Stimulated activated naive CD4-positive, alpha-beta T cell treated with Interleukin-2 at 50 U/mL for 16 hours (primary cell): ENCODE data around the gene CHEK1.
"Not testable (repeated sequence)": the region's sequence is repeated elsewhere in the genome, so short reads cannot be mapped to it uniquely, and the experiment has no call there.

Experiments used
- DNase-seq: peaks from one replicate; lab custom pipeline; 2025; lab: John Stamatoyannopoulos, UW

Gene CHEK1

DNA sequence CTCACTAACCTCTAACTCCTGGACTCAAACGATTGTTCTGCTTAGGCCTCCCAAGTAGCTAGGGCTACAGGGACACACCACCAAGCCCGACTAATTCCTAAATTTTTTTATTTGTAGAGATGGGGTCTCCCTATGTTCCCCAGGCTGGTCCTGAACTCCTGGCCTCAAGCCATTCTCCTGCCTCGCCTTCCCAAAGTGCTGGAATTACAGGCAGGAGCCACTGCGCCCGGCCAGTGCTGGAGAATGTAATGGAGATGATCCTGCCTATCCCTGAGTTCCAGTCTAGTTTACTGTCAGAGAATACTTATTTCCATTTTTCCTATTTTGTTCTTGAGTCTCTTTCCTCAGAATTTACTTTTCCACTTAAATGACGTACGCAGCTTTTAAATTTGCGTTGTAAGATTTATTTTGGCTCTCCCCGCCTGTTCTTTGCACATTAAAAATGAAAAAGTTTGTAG, at the start of gene CHEK1:
Gene CHEK1, plus strand, starts transcription at position 408 of the 458 bp plus-strand sequence. CDS start 1,606 bp downstream, outside the sequence.
- no peak for DNase-seq

DNA sequence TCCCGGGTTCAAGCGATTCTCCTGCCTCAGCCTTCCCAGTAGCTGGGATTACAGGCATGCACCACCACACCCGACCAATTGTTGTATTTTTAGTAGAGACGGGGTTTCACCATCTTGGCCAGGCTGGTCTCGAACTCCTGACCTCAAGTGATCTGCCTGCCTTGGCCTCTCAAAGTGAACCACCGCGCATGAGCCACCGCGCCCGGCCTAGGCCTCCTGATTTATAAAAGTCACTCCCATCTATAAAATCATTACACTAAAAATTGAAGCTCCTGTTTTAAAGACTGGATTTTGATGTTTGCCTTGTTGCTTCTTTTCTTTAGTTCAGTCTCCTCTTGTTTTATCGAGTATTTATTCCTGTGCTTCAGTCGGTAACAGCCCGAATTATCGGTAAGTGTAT, 47.8 kb upstream of the CHEK1 start:
- not testable (repeated sequence) for DNase-seq

DNA sequence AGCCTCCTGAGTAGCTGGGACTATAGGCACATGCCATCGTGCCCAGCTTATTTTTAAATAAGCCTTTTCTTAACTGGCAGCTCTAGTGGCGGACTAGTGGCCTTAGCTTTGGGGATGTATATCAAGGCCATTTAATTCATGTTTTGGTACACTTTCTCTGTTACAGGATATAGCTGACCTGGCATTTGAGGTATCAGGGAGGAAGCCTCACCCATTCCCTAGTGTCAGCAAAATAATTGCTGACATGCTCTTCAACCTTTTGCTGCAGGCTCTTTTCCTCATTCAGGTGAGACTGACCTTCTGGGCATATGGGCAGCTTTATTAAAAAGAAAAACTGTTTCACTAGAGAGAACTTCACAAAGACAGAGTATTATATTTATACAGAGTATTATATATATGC, 46.2 kb upstream of the CHEK1 start:
- DNase-seq: no peak

GRCh38 chr11:125579811-125580210, 45.2 kb upstream of the CHEK1 start:
- DNase-seq: no peak

- no peak for DNase-seq
These were observed 41.5 kb upstream of the CHEK1 start for GRCh38 chr11:125583496-125583895.

GRCh38 chr11:125585487-125585886, 39.5 kb upstream of the CHEK1 start:
- no peak for DNase-seq

DNA sequence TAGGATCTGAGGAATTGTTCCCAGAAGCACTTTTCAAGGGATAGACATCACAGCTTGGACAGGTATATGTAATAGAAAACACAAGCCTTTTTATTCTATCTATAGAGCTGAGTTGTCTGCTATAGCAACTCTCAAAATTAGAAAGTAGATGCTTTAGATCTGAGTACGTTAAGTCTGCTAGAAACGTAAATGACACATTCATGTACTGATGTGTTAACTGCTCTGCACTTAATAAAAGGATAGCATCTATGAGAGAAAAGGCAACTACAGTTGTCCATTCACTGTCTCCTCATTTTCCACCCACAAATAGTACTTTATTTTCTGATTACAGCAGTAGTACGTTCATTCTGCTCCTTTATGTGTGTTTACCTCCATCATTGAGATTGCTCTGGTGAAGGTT, 38.3 kb upstream of the CHEK1 start:
- no peak for DNase-seq

- DNase-seq: no peak
These were observed 37.5 kb upstream of the CHEK1 start for GRCh38 chr11:125587480-125587879.

GRCh38 chr11:125588505-125588904, 36.5 kb upstream of the CHEK1 start:
- no peak for DNase-seq

DNA sequence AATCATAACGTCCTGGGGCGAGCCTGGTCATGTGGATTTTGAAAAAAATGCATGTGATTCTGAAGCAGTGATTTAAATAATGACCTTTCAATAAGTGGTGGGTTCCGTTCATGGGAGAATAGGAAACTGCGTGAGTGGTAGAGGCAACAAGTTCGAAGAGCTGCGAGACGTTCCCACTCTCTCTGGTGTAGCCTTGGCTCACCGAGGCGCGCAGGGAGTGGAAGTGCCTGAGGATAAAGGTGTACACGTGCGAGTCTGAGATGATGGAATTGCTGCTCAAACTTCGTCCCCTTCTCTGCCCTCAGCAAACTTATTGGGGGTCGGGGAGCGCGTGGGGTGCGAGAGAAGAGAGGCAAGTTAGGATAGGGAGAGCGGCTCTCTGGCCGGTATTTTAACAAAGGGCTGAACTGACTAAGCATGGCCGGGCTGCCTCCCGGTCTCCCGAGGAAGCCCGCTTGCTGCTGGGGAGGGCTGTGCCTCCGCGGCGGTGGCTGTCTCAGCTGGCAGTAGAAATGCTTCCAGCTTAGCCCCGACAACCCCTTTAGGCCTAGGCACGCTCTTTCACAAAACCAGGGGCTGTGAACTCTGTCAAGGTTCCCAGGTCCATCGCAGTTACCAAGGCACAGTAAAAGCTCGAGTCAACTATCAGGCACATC, 33.2 kb upstream of the CHEK1 start:
- peak; percentile 34 for DNase-seq

DNA sequence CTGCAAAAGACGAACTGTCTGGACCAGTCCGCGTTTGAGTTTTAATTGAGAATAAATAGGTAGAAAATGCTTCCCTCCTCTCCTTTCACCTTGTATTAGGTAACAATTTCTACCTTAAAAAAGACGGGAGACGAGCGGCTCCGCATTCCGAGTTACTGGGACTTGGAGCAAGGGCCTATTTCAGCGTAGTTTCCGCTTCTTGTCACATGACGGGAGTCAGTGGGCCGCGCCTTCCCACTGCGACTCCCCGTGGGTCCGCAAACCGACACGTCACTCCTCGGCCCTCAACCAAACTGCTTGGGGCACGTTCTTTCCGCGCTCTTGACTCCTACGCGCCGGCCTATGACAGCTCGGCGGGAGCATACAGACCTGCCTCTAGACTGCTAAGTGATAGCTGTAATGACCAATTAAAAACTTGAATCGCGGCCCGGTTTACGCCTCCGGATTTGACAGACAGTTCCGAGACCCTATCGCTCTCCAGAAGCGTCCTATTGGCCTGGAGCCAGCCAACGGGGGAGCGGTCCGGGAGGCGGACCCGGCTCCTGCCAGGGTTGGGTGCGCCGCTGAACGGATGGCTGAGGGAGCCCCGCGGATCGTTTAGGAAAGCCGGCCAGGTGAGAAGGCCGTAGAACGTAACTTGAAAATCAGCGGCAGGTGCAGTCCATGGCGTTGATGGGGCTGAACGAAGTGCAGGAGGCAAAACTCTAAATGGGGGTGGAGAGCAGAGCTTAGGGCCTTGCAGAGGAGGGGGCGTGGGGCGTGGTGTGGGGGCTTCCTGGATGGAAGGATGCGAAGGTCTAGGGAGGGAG, 32.5 kb upstream of the CHEK1 start, which contains the start of gene STT3A:
Gene STT3A, plus strand, starts transcription at position 548 of the 809 bp plus-strand sequence. CDS start 3,064 bp downstream, outside the sequence.
- peak; percentile 98 for DNase-seq

GRCh38 chr11:125593114-125593820, 31.7 kb upstream of the CHEK1 start:
- DNase-seq: no peak

DNA sequence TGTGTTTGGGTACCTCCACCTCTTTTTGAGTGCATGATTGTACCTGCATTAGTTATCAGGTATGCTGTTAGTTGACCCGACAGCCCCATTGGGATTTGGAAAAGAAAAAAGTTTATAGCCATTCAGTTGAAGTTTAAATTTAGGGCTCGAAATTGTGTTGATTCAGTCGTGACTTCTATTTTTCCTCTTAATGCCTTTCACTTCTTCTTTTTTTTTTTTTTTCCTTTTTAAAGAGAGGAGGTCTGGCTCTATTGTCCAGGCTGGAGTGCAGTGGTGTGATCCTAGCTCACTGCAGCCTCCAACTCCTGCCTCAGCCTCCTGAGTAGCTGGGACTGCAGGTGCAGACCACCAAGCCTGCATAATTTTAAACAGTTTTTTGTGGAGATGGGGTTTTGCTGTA, 30.0 kb upstream of the CHEK1 start:
- no peak for DNase-seq

- DNase-seq: no peak
These were observed 24.3 kb upstream of the CHEK1 start for GRCh38 chr11:125600663-125601062.

DNA sequence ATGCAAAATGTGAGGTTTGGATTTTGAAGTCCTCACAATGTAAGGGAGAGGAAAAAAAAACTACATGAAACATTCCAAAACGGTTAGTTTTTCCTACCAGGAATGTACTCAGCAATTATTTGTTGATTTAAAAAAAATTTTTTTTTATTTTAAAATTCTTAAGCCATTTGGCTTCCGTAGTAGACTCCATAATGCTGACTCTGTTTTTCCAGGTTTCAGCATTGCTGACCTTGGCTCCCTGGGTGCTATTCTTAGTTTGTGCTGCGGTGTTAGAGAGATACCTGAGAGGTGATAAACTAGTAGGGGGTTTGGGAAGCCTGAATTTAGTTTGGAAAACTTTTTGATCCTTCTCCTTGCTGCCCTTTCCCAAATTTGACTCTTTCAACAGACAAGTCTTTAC, 21.8 kb upstream of the CHEK1 start:
- no peak for DNase-seq

GRCh38 chr11:125605417-125605816, 19.5 kb upstream of the CHEK1 start:
- DNase-seq: no peak

GRCh38 chr11:125609545-125609944, 15.4 kb upstream of the CHEK1 start:
- DNase-seq: no peak

GRCh38 chr11:125618383-125618782, 6.6 kb upstream of the CHEK1 start:
- DNase-seq: no peak

GRCh38 chr11:125621995-125622394, 3.0 kb upstream of the CHEK1 start:
- DNase-seq: no peak

GRCh38 chr11:125623064-125623463, 1.9 kb upstream of the CHEK1 start:
- no peak for DNase-seq

DNA sequence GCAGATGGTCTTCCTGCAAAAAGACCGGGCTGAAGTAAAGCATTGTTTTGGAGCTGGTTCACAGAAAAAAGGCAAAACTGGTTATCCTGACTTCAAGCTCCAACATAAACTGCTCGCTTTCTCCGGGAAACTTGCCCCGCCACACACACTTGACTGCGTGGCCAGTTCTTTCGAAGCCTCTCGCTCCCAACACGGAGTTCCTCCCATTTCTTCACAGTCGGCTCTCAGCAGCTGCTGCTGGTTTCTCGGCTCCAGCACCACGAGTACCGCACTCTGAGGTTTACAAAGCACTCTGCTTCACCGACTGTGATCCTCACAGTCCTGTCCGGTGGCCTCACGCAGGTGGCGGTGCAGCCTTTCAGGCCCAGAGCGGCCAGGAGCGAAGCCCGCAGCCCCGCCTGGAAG, 264 bp downstream of the CHEK1 start:
- DNase-seq: no peak

GRCh38 chr11:125625630-125626287, 796 bp downstream of the CHEK1 start:
- peak; percentile 86 for DNase-seq
